HepG2 (cell line): ENCODE measurements around the gene KCTD21. TPM values are rescaled to one million over a fixed set of nuclear protein-coding genes. Genes with fewer than 3 reads are reported as not detected.

Experiments
- ARHGAP35 ChIP-seq: sonication (generic); formaldehyde crosslinking; IDR thresholded peaks from 2 replicates; pipeline ENCODE4 v1.9.0; 2022; ENCODE audit warnings: mild to moderate bottlenecking, inconsistent platforms, moderate library complexity, missing genetic modification reagents, borderline replicate concordance
- ATM ChIP-seq: fragments of 450-650 bp; IDR thresholded peaks from 2 replicates; pipeline ENCODE4 v1.7.1; 2017; ENCODE audit warnings: mild to moderate bottlenecking, borderline replicate concordance
- BCL6 ChIP-seq: IDR thresholded peaks from 2 replicates; pipeline ENCODE4 v1.6.1; 2016; ENCODE audit warnings: missing genetic modification reagents, missing compliant biosample characterization
- CHD2 ChIP-seq: IDR thresholded peaks from 2 replicates; pipeline ENCODE4 v1.6.1; 2011; ENCODE audit warnings: low read depth, low read length, improper control_type of control experiment
- GMEB2 ChIP-seq: IDR thresholded peaks from 2 replicates; pipeline ENCODE4 v1.6.1; 2016; ENCODE audit warnings: missing biosample characterization, missing genetic modification reagents, low read depth
- GTF2F1 ChIP-seq: fragments of 150-350 bp; IDR thresholded peaks from 2 replicates; pipeline ENCODE4 v1.6.1; 2014; ENCODE audit warnings: low read length
- HNF4A ChIP-seq: sonication (generic); formaldehyde crosslinking; IDR thresholded peaks from 2 replicates; pipeline ENCODE4 v1.4.0; 2020; ENCODE audit warnings: missing genetic modification reagents
- KIAA2018 ChIP-seq: sonication (generic); formaldehyde crosslinking; IDR thresholded peaks from 2 replicates; pipeline ENCODE4 v1.5.0; 2020; ENCODE audit warnings: mild to moderate bottlenecking, missing genetic modification reagents, borderline replicate concordance
- NFATC3 ChIP-seq: sonication (generic); formaldehyde crosslinking; IDR thresholded peaks from 2 replicates; pipeline ENCODE4 v1.5.1; 2020; ENCODE audit warnings: mild to moderate bottlenecking, missing genetic modification reagents
- NFE2L2 ChIP-seq: fragments of 150-350 bp; IDR thresholded peaks from 2 replicates; pipeline ENCODE4 v1.6.1; 2014; ENCODE audit warnings: low read length
- SOX13 ChIP-seq, 3 experiments: fragments of 450-650 bp in 1 of 3; sonication (generic) in 1 of 3; formaldehyde crosslinking in 1 of 3; IDR thresholded peaks in 2 of 3; conservative IDR thresholded peaks in 1 of 3; 2 replicates each; pipeline versions ENCODE4 v1.5.0 to v1.6.1; 2016 to 2020; ENCODE audit warnings: antibody characterized with exemption in 1 of 3, mild to moderate bottlenecking in 1 of 3, missing compliant biosample characterization in 1 of 3, missing genetic modification reagents in 1 of 3, moderate library complexity in 1 of 3
- SSRP1 ChIP-seq: IDR thresholded peaks from 2 replicates; pipeline ENCODE4 v1.6.1; 2016; ENCODE audit warnings: control low read depth
- TCF7L2 ChIP-seq: IDR thresholded peaks from 2 replicates; pipeline ENCODE4 v1.6.1; 2011; ENCODE audit warnings: mild to moderate bottlenecking, low read depth, low read length, moderate library complexity
- TFDP1 ChIP-seq: IDR thresholded peaks from 2 replicates; pipeline ENCODE4 v1.6.1; 2016; ENCODE audit warnings: missing compliant biosample characterization, missing genetic modification reagents, borderline replicate concordance
- TGIF2 ChIP-seq: IDR thresholded peaks from 2 replicates; pipeline ENCODE4 v1.6.1; 2016; ENCODE audit warnings: control low read depth, missing compliant biosample characterization
- ZNF512 ChIP-seq: sonication (generic); formaldehyde crosslinking; IDR thresholded peaks from 2 replicates; pipeline ENCODE4 v1.4.0; 2020; ENCODE audit warnings: mild to moderate bottlenecking, missing genetic modification reagents
- ZNF850 ChIP-seq: sonication (generic); formaldehyde crosslinking; conservative IDR thresholded peaks from 2 replicates; pipeline ENCODE4 v1.9.0; 2021; ENCODE audit warnings: mild to moderate bottlenecking, missing genetic modification reagents
- polyA plus RNA-seq, 8 experiments: library from polyadenylated mRNA; depleted of rRNA in 3 of 8; stranded (reverse) in 7 of 8; unstranded in 1 of 8; fragments of >200 nt; fragmentation: Illumina TruSeq in 4 of 8; extraction: Trizol in 4 of 8; gene quantifications; 2 replicates each; pipeline versions ENCODE4 v1.2.1 to v1.2.3, GENCODE V29; 2011 to 2016; ENCODE audit warnings: low read depth in 4 of 8, missing spikeins in 1 of 8, mixed read lengths in 1 of 8; ENCODE audit not compliant: insufficient read depth in 1 of 8
- total RNA-seq, 5 experiments: library from RNA; depleted of rRNA; stranded (reverse); fragments of >200 nt; fragmentation: Illumina TruSeq; extraction: Trizol; gene quantifications; 2 replicates each; pipeline ENCODE4 v1.2.3, GENCODE V29; 2016; ENCODE audit warnings: low read depth in 1 of 5

Gene KCTD21
- total and polyA plus RNA-seq, 2 of the 13 experiments (the other 11 are each of a cell fraction or from before 2014, with no cell fraction given) = 3.1 to 13.5 TPM

- TF ChIP-seq KIAA2018 = no peak
- peak; percentile 89 for TF ChIP-seq SOX13 (IDR thresholded peaks at IDR 0.05)
- TF ChIP-seq SOX13 (CRISPR knock-in tag; conservative IDR thresholded peaks at IDR 0.05 in 1 of 2, IDR thresholded peaks at IDR 0.05 in 1 of 2) = peak in 1 of 2 experiments; percentile 97; a peak in 2 of 4 replicates
- TF ChIP-seq NFE2L2 = peak; percentile 71
- TF ChIP-seq GMEB2 (CRISPR knock-in tag) = no peak
- no peak for TF ChIP-seq ARHGAP35 (CRISPR knock-in tag)
- TF ChIP-seq ATM = no peak; the same call in 1 of the 2 replicates
- TF ChIP-seq CHD2 = no peak
- no peak for TF ChIP-seq GTF2F1
- no peak for TF ChIP-seq TGIF2
- TF ChIP-seq NFATC3 (CRISPR knock-in tag) = no peak
- TF ChIP-seq BCL6 (CRISPR knock-in tag) = peak; percentile 98
- no peak for TF ChIP-seq ZNF512
- TF ChIP-seq SSRP1 = no peak
- TF ChIP-seq ZNF850 (CRISPR knock-in tag) = no peak
- no peak for TF ChIP-seq TFDP1 (CRISPR knock-in tag)
- TF ChIP-seq TCF7L2 = no peak
- peak; percentile 87 for TF ChIP-seq HNF4A (CRISPR knock-in tag)
Observed at GRCh38 chr11:78156127-78156844, 32.1 kb downstream of the KCTD21 start (continued).
